ENCODE results near the gene TESMIN. TPM values are rescaled to one million over a fixed set of nuclear protein-coding genes. Genes with fewer than 3 reads are reported as not detected.

Gene TESMIN
- total and polyA plus RNA-seq, 2 of the 4 experiments (the other 2 are of a cell fraction), result 0.90 to 2.2 TPM

DNA sequence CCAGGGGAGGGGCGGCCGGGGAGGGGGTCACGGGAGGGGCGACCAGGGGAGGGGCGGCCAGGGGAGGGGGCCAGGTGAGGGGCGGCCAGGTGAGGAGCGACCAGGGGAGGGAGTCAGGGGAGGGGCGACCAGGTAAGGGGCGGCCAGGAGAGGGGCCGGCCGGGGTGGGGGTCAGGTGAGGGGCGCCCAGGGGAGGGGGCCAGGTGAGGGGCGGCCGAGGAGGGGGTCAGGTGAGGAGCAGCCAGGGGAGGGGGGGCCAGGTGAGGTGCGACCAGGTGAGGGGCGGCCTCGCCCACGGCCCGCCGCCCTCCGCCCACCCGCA, 355 bp downstream of the TESMIN start:
- Histone ChIP-seq H4K91ac (ENCODE audit: insufficient read depth, low read depth, low read length) (0 out of 2 replicates have a peak overlapping the region, but pooled peaks have one; percentile 37), H3K14ac (replicated peaks; ENCODE audit: low read depth, low read length) (no peak overlapping the region), H3K23ac (ENCODE audit: low read depth, low read length) (no peak overlapping the region), H2BK20ac (ENCODE audit: low read depth, low read length) (no peak overlapping the region), H3K4me3 (ENCODE audit: insufficient read depth, low read depth, low read length) (peak overlapping the region; percentile 65), H3K4ac (ENCODE audit: low read depth, low read length) (no peak overlapping the region), H4K20me1 (ENCODE audit: insufficient read depth, low read length) (no peaks in the 10 kb centered on the region), H2BK15ac (ENCODE audit: low read depth, low read length) (no peak overlapping the region), H2AK9ac (replicated peaks; ENCODE audit: low read depth, low read length, poor library complexity) (no peak overlapping the region), H4K5ac (ENCODE audit: low read depth, low read length) (no peak overlapping the region), H3K9ac (ENCODE audit: low read depth, low read length) (no peak overlapping the region), H3K4me2 (ENCODE audit: low read depth, low read length) (peak overlapping the region; percentile 74; the same call in 1 of the 2 replicates), H4K8ac (ENCODE audit: low read depth in 2 of 2, low read length in 2 of 2) (no peak overlapping the region), H3K79me1 (ENCODE audit: low read depth in 1 of 2, low read length in 2 of 2) (no peaks in the 10 kb centered on the region), H3K27ac (ENCODE audit: insufficient read depth, low read length) (no peak overlapping the region; the same call in 1 of the 2 replicates), H3K9me3 (ENCODE audit: control insufficient read depth, insufficient read depth, low read length) (no peaks in the 10 kb centered on the region), H3K9me1 (ENCODE audit: insufficient read depth, low read length) (no peaks in the 10 kb centered on the region), H3K56ac (ENCODE audit: extremely low read depth, insufficient read depth, low read length) (no peak overlapping the region), H2BK5ac (ENCODE audit: low read depth, low read length, poor library complexity, severe bottlenecking) (no peak overlapping the region), H2BK120ac (ENCODE audit: low read depth, low read length) (no peak overlapping the region), H3K18ac (ENCODE audit: low read depth, low read length) (no peak overlapping the region), H3K36me3 (ENCODE audit: control insufficient read depth, insufficient read depth, low read length) (peaks cover 4% of the 10 kb centered on the region; the same call in 1 of the 2 replicates), H2AFZ (replicated peaks; ENCODE audit: low read length, poor library complexity) (peak overlapping the region; percentile 89), H2AK5ac (ENCODE audit: low read depth, low read length) (no peak overlapping the region), H3K4me1 (ENCODE audit: control insufficient read depth, insufficient read depth, low read length) (no peaks in the 10 kb centered on the region), H3K27me3 (ENCODE audit: control insufficient read depth, insufficient read depth, low read length) (no peaks in the 10 kb centered on the region)
- POLR2A ChIA-PET (ENCODE audit: unreplicated experiment), result no interaction called here
- BruUV-seq (replicated peaks), result no TSS peak
- ATAC-seq (ENCODE audit: low read depth), result no peak
- intact Hi-C loops (cut with micrococcal nuclease), result no loop called here
- 0% methylated on average over 6 of the region's 22 CpGs; no CpG with 5 or more reads in 1 of the 2 experiments for WGBS, 2 experiments (ENCODE audit: extremely low coverage in 2 of 2, insufficient read length in 1 of 2)
- no peak for DNase-seq
- dilution Hi-C loops (cut with HindIII; ENCODE audit: low sequenced_read_pairs, unreplicated experiment), result no loop called here
- in situ Hi-C loops (cut with MboI; ENCODE audit: low sequenced_read_pairs), result no loop called here
- TF ChIP-seq POLR2A (IDR thresholded peaks at IDR 0.05; ENCODE audit: low read depth, low read length) (no peak), CEBPB (IDR thresholded peaks at IDR 0.05; ENCODE audit: low read depth, low read length) (no peak), NFE2L2 (IDR thresholded peaks at IDR 0.05; ENCODE audit: low read depth, low read length) (no peak), RCOR1 (IDR thresholded peaks at IDR 0.05; ENCODE audit: insufficient replicate concordance, low read length) (no peak)
- CTCF ChIA-PET, result no interaction called here

All from IMR-90 (cell line).